ENCODE data around the gene NPAS2.
A peak's percentile ranks its signal among the peaks of the same experiment; 100 is the strongest.

Gene NPAS2

GRCh38 chr2:100998235-100998573 is 178.3 kb downstream of the NPAS2 start:
- DNase-seq, result no peak

- DNase-seq, result no peak
Observed at GRCh38 chr2:100999995-101000394, 180.1 kb downstream of the NPAS2 start.

- DNase-seq, result peak; percentile 92 to 98
Observed at GRCh38 chr2:101001691-101002561, 182.0 kb downstream of the NPAS2 start, which contains the start of gene RPL31. Gene RPL31 (plus strand): TSS chr2:101002289. CDS start chr2:101002702, 413 bp downstream.

- peak in 1 of 2 experiments; percentile 47 for DNase-seq
Observed at GRCh38 chr2:101002562-101003277, 182.8 kb downstream of the NPAS2 start.

GRCh38 chr2:101003278-101003775 is 183.4 kb downstream of the NPAS2 start:
- DNase-seq, result no peak

GRCh38 chr2:101004620-101005325 is 184.8 kb downstream of the NPAS2 start:
- DNase-seq, result no peak

GRCh38 chr2:101006065-101006715 is 186.3 kb downstream of the NPAS2 start:
- no peak for DNase-seq

GRCh38 chr2:101007415-101008345 is 187.7 kb downstream of the NPAS2 start:
- peak in 1 of 2 experiments; percentile 43 for DNase-seq

- DNase-seq, result no peak
Observed at GRCh38 chr2:101011152-101011551, 191.2 kb downstream of the NPAS2 start.

GRCh38 chr2:101012054-101012705 is 192.2 kb downstream of the NPAS2 start:
- DNase-seq, result no peak

GRCh38 chr2:101012706-101013181 is 192.8 kb downstream of the NPAS2 start:
- peak in 1 of 2 experiments; percentile 51 for DNase-seq

- no peak for DNase-seq
Observed at GRCh38 chr2:101014264-101014857, 194.4 kb downstream of the NPAS2 start.

GRCh38 chr2:101017371-101017770 is 197.4 kb downstream of the NPAS2 start:
- DNase-seq, result no peak

GRCh38 chr2:101018934-101019333 is 199.0 kb downstream of the NPAS2 start:
- no peak for DNase-seq

- DNase-seq, result no peak
Observed at GRCh38 chr2:101022221-101022620, 202.3 kb downstream of the NPAS2 start.

GRCh38 chr2:101023327-101024107 is 203.6 kb downstream of the NPAS2 start:
- DNase-seq, result no peak

GRCh38 chr2:101025561-101025960 is 205.6 kb downstream of the NPAS2 start:
- no peak for DNase-seq

GRCh38 chr2:101026253-101026701 is 206.3 kb downstream of the NPAS2 start:
- DNase-seq, result no peak

- DNase-seq, result no peak
Observed at GRCh38 chr2:101026923-101027469, 207.1 kb downstream of the NPAS2 start.

Measured in SW 1271 (cell line).